ENCODE data around the gene TLCD1.
A peak's percentile ranks its signal among the peaks of the same experiment; 100 is the strongest.
"Not testable (repeated sequence)": the region's sequence is repeated elsewhere in the genome, so short reads cannot be mapped to it uniquely, and the experiment has no call there.

Gene TLCD1

DNA sequence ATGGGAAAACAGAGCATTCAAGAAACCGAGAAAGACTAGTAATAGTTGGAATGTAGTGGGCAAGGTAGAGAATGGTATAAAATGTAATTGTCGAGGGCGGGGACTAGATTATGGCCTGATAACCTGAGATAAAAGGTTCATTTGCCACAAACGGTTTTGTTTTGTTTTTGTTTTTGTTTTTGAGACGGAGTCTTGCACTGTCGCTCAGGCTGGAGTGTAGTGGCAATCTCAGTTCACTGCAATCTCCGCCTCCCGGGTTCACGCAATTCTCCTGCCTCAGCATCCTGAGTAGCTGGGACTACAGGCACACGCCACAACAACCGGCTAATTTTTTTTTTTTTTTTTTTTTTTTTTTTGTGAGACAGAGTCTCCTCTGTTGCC lies 3.9 kb upstream of the TLCD1 start:
- no peak for DNase-seq (ENCODE audit: low read depth, low spot score)

DNA sequence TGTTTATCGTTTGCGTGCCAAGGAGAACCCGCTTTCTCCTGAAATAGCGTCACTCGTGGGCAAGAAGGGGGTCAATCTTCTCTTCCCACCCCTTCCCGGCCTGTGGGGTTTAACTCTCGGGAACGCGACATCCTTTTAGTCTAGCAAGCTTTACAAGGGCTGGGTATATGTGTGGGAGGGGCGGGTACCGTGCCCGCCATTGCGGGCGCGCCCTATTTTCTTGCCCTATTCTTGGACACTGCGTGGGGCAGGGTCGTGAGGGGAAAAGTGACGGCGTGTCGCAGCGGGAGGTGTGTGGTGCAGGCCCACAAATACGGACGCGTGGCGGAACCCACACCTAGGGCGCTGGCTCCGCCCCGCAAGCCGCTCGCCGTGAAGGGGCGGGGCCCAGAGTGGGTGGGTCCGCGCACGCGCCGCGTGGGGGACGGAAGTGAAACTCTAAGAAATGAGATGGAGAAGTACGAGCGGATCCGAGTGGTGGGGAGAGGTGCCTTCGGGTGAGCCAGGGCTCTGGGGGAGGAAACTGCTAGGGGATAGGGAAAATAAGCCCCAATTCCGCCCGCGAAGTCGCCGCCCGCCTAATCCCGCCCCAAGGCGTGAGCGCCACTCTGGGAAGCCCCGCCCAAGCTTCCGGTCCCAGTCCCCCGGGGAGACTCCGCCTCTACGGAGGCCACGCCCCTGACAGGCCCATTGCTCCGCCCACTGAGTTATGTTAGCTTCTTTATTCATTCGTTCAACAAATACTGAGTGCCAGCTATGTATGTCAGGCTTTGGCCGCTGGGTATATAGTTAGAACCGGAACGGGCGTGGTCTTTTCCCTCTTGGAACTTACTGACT lies 2.5 kb upstream of the TLCD1 start, which contains the start of gene NEK8:
NEK8 (plus strand) TSS at position 425 of the 837 bp plus-strand sequence; CDS start at position 451, 26 bp downstream.
- DNase-seq (ENCODE audit: low read depth, low spot score): peak; percentile 81

DNA sequence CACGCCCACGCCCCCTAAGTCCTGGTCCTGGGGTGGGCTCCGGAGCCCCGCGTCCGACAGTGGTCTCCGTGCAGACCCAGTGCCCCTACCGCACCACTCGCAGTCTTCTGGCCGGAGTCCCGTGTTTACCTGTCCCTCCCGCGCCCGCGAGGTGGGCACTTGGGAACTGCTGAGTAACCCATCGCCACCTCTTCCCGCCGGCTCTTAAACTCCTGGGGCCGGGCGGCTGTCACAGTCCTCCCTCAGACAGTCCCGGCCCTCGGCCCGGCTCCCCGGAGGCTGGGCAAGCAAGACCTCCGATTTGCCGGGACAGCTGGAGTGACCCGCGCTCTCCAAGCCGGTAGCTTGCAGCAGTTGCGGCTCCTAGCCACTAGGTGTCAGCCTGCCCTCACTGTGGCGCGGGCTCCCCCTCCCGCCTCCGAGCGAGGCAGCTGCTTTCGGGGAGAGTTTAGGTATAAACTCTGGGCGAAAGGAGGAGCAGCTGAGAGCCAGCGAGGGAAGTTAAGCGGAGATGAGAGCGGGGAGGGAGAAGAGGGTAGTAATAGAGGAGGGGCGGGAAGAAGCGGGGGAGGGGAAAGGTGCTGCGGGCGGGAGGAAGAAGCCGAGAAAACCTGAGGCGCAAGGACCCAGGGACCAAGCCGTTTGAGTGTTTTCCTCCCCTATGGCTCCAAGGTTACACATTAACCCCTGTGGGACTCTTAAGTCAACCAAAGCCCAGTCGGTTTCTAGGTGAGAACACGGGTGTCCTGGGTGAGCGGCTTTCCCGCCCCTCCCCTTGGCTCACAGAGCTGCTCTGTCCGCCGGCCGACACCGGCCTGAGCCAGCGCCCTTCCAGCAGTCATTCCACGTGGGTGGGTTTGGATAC lies 826 bp upstream of the TLCD1 start:
- DNase-seq (ENCODE audit: low read depth, low spot score): peak; percentile 89

DNA sequence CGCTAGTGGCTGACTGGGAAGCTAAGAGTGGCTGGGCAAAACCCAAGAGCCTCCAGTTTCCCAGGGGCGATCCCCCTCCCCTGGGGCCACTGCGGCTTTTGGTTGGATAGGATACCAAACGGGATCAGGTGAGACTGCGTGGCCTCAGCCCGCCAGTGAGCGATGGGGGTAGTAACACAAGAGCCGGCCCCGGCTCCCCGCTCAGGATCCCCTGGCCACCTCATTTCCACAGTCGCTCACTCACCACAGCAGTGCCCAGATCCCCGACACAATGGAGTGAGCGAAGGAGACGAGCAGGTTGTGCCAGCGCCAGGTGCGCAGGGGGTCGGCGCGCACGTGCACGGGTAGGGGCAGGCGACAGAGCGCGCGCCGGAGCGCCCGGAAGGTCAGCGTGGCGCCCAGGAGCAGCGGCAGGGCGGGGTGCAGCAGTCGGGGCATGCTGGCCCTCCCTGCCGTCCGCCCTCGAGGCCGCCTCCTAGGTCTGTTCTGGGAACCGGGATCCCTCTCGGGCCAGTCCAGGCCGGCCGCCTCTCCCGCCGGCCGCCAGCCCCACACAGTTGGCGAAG lies 290 bp downstream of the TLCD1 start:
- no peak for DNase-seq (ENCODE audit: low read depth, low spot score)

DNA sequence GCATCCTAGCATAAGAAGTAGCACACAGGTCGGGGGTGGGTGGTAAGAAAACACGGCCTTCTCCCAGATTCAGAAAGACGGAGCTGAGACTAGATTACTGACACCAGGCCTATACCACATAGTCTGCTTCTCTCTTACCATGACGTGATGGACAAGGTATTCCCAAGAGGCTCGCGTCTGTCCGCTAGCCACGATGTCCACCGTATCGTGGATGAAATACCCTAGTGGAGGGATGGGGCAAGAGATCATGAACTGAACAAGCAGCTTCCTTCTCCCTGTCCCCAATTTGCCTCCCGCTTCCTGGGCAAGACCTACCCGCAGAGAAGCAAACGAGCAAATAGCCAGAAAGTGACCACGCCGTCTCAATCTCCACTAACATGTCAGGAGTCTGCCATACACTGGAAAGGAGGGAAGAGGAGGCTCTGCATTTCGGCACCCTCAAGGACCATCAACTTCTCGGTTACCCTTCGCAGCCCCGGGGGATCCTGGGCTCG lies 820 bp downstream of the TLCD1 start:
- no peak for DNase-seq (ENCODE audit: low read depth, low spot score)

DNA sequence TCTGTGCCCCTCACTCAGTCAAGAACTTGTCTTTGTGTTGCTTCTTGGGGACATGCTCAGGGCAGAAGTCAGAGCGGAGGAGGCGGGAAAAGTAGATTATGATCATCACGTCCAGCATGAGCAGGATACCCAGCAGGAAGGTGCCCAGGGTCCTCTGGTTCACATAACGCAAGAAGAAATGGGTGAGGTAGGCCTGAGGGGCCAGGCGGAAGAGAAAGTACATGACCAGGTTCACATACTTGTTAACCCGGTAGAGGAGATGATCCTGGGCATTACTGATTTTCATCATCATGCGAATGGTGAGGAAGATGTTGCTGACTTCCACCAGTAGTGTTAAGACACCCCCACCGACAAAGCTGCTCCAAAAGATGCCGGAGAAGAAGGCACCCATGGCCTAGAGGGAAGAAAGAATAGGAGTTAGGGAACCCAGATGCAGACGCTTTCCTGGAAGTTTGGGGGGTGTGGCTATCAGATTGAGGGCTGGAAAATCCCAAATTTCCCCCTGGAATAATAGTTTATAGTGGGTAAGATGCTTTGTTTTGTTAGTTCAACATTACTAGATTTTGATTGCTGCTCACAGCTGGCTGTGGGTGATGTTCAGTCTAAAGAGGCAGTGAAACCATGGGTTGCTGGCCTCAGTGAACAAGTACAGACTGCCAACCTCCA lies 1.4 kb downstream of the TLCD1 start:
- no peak for DNase-seq (ENCODE audit: low read depth, low spot score)

DNA sequence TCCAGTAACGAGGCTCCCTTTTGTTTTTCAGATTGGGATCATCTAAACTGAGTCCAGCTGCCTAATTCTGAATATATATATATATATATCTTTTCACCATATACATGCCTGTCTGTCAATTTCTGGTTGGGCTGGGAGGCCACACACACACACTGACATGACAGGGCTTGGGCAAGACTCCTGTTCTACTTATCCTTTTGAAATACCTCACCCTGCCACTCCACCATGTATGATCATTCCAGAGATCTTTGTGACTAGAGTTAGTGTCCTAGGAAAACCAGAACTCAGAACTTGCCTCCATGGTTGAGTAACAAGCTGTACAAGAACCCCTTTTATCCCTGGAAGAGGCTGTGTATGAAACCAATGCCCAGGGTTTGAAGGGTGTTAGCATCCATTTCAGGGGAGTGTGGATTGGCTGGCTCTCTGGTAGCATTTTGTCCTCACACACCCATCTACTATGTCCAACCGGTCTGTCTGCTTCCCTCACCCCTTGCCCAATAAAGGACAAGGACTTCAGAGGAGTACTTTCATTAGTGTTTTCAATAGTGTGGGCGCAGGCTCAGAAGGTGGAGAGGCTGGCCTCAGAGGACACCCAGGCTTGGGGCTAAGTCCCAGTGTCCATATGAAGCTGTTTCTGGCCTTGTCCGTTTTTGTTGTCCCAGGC lies 2.1 kb downstream of the TLCD1 start:
- DNase-seq (ENCODE audit: low read depth, low spot score): not testable (repeated sequence)

DNA sequence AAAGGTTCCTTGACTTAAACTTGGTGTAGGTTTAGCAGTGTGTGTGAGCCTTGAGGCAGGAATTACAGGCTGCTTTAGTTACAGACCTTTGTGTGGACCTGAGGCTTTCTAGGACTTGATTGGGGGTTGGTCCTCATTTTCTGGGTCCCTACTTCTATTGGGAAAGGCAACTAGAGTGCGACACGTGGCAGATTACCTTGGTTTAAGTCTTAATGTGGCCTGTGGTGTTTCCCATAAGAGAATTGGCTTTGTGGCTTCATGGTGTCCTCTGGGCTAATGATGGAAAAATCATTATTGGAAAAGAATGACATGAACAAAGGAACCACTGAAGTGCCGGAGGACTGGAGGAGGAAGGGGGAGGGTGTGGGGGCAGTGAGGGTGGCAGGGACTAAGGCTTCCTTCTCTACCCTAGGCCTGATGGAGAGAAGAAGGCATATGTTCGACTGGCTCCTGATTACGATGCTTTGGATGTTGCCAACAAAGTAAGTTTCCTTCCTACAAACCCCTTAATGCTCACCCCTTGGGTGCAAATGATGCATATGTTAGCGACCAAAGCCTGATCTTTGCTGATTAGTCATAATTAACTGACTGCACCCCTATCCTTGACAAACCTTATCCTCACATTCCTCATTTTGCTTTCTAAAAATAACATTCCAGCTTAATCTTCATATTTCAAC lies 2.7 kb downstream of the TLCD1 start:
- DNase-seq (ENCODE audit: low read depth, low spot score): no peak

DNA sequence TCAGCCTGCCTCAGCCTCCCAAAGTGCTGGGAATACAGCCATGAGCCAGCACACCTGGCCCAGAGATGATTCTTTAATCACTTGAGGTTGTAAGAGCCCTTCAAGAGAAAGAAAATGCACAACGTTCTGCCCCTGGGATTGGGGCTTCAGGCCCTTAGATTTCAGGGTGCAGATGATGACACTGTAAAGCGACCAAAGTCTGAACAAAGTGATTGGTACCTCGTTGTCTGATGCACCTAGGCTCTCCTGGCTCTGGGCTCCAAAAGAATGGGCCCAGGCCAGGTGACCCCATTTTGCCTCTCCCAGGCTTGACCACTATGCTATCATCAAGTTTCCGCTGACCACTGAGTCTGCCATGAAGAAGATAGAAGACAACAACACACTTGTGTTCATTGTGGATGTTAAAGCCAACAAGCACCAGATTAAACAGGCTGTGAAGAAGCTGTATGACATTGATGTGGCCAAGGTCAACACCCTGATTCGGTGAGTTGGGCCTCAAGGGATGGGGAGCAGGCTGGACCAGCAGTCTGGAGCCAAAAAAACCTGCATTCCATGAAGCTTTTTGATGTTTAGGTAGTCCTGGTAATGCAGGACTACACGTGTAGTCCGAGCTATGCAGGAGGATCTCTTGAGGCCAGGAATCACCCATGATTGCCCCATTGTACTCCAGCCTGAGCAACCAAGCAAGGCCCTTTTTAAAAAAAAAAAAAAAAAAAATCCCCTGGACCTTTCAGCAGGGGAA lies 3.4 kb downstream of the TLCD1 start:
- DNase-seq (ENCODE audit: low read depth, low spot score): no peak

DNA sequence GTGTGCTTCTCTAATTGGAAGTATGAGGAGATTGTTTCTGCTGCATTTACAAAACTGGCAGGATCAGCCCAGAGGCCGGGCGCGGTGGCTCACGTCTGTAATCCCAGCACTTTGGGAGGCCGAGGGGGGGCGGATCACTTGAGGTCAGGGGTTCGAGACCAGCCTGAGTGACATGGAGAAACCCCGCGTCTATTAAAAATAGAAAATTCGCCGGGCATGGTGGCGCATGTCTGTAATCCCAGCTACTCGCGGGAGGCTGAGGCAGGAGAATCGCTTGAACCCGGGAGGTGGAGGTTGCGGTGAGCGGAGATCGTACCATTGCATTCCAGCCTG lies 5.1 kb downstream of the TLCD1 start:
- DNase-seq (ENCODE audit: low read depth, low spot score): not testable (repeated sequence)

DNA sequence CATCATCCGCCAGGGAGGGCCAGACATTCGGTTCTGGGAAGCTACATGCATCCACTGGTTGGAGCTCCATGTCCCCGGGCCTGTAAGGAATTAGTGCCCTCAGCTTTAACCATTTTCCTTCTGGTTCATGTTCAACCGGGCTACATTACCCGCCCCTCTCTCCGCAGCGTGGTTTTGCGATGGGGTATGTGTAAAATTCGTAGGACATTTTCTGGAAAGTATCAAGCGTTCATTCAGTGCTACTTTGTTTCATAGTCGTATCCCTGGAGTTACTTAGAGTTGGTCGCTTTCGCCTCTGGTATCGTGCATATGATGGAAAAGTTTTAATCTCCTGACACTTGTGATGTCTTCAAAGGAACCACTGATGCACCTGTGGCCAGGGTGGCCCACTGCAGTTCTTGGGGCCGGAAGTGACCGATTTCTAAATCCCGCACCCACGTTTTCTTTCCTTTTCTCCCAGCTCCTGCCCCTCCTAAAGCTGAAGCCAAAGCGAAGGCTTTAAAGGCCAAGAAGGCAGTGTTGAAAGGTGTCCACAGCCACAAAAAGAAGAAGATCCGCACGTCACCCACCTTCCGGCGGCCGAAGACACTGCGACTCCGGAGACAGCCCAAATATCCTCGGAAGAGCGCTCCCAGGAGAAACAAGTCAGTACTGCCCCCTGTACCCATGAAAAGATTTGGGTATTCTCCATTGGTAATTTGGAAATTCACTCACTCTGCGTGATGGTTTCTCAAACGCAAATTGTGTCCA lies 5.6 kb downstream of the TLCD1 start:
- no peak for DNase-seq (ENCODE audit: low read depth, low spot score)

DNA sequence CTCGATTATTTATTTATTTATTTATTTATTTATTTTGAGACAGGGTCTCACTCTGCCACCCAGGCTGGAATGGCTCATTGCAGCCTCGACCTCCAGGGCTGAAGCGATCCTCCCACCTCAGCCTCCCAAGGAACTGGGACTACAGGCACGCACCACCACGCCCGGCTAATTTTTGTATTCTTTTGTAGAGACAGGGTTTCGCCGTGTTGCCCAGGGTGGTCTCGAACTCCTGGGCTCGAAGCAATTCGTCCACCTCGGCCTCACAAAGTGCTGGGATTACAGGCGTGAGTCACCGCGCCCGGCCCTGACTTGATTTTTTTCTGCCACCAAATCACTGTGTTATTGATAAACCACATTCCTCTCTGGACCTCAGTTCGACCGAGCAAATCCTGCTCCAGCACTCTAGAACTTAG lies 7.0 kb downstream of the TLCD1 start:
- DNase-seq (ENCODE audit: low read depth, low spot score): no peak

DNA sequence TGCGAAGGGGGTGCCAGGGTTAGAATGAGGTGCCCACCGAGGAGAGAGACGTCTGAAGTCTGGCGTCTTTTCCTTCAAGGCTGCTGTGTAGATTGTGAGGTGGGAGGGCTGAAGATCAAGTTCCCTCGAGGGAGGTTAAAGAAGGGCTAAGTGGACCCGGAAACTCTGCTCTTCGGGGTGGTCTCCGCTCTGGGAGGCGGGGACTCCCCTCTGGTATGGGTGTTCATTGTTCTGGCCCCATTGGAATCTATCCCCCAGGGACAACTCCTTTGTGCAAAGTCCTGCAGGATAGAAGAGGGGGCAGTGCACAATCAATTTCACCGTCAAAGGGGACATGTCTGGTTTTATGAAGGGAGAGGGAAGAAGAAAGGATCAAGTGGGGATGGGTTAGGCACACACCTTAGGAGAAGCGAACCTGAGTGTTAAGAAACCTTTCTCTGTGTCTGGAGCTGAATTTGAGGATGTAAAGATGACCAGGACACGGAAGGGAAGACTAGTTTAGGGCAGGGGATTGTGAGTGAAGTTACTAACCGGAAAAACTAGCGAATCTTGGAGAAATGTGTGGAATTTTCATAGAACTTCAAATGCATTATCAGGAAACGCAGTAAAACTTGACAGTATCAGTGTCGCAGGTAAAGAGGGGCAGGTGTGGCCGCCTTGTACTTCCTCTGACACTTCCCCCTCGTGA lies 7.6 kb downstream of the TLCD1 start:
- no peak for DNase-seq (ENCODE audit: low read depth, low spot score)

DNA sequence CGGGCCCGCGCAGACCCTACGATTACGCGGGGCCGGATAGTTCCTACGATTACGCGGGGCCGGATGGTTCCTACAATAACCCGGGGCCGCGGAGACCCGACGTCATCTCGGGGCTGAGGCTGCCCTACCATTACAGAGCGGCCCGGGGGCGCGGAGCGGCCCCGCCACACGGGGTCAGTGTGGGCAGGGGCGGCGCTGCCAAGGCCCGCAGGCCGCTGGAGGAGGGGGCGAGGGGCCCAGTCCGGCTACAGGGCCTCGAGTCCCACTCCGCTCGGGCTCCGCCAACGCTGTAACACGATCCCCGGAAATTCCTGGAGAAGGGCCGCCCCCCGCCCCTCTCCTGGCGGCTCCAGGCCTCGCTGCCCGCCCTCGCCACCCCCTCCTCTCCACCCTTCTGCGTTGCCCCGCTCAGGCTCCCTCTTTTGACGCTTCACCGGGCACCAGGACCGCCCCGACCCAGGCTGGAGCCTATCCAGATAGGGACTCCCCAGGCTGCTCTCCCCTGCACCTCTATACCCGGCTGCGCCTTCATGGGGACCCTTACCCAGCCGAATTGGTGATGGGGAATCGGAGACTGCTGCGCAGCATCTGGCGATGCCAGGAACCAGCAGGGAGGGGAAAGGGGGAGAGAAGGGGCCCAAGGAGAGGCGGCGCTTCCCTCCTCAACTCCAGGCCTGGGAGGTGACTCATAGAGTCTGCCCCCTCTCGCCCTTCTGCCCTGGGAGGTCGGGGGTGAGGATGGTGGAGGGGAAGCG lies 8.3 kb downstream of the TLCD1 start, which contains the start of gene RAB34:
RAB34 (minus strand) TSS at position 291 of the 755 bp plus-strand sequence. CDS start 602 bp downstream, outside the sequence.
- no peak for DNase-seq (ENCODE audit: low read depth, low spot score)

DNA sequence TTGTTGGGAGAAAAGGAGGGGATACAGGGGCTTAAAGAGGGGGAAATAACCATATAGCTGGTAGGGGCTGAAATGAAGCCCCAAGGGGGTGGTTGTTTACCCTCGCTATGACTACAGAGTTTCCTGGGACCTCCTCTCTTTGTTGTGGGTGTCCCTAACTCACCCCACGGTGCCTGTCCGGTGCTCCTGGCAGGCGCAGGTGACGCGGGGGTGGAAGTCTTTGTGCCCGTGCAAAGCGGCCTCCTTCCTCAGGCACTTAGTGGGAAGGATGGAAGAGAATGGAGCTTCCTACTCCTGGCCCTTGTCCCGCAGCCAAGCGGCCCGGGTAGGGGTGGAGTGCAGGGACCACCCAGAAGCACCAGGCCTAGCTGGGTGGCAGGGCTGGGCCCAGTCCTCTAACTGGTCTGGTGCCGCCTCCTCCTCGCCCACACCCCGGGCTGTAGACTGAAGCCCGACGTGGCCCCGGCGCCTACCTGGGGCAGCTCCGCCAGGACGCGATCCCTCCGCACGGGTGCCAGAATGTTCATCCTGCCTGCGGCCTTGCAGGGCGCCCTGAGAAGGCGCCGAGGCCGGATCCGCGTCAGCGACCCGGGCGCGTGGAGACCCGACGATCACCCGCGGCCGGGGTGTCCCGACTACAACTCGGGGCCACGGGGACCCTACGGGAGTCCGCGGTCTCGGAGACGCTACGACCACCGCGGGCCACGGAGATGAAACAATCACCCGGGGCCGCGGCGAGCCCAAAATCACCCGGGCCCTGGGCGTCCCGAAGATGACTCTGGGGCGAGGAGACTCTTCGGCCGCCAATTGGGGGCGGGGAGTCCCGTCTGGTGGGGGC lies 9.1 kb downstream of the TLCD1 start:
- DNase-seq (ENCODE audit: low read depth, low spot score): no peak

DNA sequence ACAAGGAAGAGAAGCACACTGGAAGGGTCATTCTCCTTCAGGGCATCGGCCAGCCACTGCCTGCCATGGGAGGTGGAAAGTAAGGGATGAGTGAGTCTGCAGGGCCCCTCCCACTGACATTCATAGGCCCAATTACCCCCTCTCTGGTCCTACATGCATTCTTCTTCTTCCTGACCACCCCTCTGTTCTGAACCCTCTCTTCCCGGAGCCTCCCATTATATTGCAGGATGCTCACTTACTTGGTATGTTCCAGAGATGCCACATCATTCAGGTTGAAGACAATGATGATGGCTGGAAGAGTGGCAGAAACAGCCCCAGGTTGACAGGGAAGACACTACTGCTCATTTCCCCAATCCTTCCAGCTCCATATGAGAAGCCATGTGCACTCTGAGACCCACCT lies 10.8 kb downstream of the TLCD1 start:
- DNase-seq (ENCODE audit: low read depth, low spot score): no peak

DNA sequence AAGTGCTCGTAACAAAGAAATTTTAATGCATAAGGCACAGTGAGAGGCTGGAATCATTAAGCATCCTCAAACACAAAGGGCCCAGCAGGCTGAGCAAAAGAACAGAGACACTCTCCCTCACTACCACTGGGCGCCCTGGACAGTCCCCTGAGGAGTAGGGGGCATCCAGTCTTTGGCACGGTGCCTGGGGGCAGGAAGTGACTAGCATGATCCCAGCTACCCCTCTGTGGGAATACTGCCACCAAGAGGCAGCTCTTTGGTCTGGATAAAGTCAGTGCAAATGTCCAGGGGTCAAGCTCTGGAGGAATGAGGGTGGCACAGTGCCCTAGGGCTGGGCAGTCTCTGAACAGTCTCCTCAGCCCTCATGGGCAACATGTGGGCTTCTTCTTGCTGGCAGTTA lies 11.8 kb downstream of the TLCD1 start:
- DNase-seq (ENCODE audit: low read depth, low spot score): no peak

All from smooth muscle cell of the brain vasculature (primary cell).